Cerebellar nuclear complex (tissue), 1 donor: ENCODE results near the gene PLIN1.
"Not testable (repeated sequence)": the region's sequence is repeated elsewhere in the genome, so short reads cannot be mapped to it uniquely, and the experiment has no call there.

Experiments
- DNase-seq, 2 experiments: peaks; one replicate each; lab custom pipeline; 2025; lab: John Stamatoyannopoulos, UW

PLIN1 gene, protein sequence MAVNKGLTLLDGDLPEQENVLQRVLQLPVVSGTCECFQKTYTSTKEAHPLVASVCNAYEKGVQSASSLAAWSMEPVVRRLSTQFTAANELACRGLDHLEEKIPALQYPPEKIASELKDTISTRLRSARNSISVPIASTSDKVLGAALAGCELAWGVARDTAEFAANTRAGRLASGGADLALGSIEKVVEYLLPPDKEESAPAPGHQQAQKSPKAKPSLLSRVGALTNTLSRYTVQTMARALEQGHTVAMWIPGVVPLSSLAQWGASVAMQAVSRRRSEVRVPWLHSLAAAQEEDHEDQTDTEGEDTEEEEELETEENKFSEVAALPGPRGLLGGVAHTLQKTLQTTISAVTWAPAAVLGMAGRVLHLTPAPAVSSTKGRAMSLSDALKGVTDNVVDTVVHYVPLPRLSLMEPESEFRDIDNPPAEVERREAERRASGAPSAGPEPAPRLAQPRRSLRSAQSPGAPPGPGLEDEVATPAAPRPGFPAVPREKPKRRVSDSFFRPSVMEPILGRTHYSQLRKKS

DNA sequence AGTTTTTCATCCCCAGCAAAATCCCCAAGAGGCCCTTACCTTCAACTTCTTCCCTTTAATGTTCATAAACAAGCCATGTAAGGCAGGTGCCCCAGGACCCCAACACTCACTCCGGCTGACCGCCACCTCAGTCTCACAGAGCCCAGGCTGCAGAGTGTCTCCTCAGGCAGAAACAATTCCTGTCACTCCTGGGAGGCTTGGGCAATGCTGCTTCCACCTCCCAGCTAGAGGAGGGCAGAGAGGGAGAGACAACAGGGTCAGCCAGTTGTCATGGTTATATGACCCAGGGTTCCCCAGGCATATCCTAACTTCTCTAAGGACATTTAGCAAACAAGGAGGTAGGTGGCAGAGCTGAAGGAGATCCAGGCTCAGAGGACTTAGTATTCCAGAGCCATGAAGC lies at the start of gene PLIN1:
TSS of gene PLIN1 (minus strand) at position 156 of the 400 bp plus-strand sequence. CDS start 1,878 bp downstream, outside the sequence.
- no peak for DNase-seq

DNA sequence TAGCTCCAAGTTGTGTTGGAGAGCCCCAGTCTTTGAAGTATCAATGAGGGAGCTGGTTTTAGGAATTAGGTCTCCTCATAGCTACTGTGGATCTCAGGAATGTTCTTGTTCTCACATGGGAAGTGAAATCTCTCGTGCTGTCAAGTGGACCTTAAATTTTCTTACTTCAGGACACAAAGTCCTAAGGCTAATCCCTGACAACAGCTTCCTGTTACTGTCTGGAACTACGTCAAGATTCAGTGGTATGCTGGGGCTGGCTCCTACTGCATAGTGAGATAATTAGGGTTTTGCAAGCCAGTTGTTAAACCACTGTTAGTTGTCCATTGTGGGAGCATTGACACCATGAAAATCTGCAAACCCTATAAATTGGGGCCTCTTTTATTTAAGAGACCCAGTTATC lies 49.1 kb upstream of the PLIN1 start:
- DNase-seq = no peak

DNA sequence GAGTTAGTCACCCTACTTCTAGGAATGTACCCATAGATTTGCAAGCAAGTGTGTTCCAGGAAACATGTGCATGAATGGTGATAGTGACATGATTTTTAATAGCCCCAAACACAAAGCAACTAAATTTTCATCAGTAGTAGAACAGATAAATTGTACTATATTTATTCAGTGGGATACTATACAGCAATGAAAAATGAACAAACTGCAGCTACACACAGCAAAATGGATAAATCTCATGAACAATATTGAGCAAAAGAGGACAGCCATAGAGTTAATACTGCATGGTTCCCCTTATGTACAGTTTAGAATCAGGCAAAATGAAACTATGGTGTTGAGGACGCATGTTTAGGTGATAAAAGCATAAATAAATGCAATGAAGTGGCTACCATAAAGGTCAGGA lies 45.9 kb upstream of the PLIN1 start:
- DNase-seq = no peak

DNA sequence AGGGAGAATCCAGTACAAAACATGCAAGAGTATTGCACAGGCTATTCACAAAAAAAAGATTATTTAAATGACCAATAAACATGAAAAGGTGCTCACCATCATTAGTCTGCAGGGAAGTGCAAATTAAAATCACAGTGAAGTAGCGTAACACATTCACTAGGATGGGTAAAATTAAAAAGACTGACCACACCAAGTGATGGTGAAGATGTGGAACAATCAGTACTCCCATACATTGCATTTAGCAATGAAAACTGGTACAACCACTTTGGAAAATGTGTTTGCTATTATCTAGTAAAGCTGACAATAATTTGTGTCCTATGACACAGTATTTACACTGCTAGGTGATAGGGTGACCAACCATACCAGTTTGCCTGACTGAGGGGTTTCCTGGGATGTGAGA lies 45.5 kb upstream of the PLIN1 start:
- no peak for DNase-seq

DNA sequence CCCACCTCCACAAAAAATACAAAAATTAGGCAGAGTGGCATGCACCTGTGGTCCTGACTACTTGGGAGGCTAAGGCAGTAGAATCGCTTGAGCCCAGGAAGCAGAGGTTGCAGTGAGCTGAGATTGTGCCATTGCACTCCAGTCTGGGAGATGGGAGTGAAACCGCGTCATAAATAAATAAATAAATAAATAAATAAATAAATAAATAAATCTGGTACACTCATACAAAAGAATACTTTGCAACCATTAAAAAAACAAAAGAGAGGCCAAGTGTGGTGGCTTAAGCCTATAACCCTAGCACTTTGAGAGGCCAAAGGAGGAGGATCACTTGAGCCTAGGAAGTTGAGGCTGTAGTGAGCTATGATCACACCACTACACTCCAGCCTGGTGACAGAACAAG lies 43.9 kb upstream of the PLIN1 start:
- DNase-seq = no peak

DNA sequence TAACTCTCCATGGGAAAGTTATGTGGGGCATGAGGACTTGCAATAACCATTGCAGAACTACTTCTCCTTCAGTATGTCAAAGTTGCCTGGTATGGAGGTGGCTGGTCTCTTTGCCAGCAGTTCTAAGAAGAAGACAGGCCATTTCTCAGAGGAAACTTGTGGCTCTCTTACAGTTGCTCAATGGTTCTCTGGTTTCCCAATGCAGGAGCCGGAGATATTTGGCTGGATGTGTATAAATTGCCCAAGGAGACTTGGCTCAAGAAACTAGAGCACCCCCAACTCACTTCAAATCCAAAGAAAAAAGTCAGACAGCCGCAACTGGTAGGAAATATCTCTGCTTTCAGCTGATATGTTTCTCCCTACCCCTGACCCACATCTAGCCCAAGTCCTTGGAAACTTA lies 35.6 kb upstream of the PLIN1 start:
- DNase-seq = no peak

DNA sequence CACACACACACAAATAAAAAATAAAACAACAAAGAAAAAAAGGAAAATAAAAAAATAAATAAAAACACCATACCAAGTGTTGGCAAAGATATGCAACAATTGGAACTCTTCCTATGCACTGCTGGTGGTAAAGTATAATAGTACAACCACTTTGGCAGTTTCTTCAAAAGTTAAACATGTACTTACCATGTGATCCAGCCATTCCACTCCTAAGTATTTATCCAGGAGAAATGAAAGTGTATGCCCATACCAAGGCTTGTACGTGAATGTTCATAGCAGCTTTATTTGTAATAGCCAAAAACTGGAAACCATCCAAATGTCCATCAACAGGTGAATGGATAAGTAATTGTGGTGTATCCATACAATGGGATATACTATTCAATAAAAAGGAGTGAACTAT lies 28.4 kb upstream of the PLIN1 start:
- no peak for DNase-seq

DNA sequence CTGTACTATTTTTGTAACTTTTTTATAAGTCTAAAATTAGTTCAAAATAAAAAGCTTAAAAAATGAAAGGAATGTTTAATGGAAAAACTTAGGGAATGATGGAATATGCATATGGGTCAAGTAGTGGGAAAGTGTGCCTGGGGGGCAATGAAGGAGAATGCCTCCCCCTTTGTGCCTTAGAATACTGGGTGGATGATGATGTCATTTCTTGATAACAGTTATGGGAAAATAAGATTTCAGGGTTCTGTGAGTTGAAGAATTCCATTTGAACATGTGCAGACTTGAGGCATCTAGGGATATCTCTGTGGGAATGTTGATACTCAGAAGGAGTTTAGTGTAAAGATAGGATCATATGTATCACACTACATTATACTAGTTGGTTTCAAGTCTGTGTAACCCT lies 25.2 kb upstream of the PLIN1 start:
- no peak for DNase-seq

DNA sequence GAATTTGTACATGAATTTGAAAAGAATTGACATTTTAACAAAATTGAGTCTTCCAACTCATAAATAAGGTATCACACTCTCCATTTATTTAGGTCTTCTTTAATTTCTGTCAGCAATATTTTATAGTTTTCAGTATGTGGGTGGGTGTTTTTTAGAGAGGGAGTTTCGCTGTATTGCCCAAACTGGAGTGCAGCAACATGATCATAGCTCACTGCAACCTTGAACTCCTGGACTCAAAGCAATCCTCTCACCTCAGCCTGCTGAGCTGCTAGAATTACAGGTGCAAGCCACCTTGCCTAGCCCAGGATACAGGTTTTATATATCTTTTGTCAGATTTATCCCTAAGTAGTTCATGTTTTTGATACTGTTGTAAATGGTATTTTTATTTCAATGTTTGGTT lies 16.0 kb upstream of the PLIN1 start:
- no peak for DNase-seq

DNA sequence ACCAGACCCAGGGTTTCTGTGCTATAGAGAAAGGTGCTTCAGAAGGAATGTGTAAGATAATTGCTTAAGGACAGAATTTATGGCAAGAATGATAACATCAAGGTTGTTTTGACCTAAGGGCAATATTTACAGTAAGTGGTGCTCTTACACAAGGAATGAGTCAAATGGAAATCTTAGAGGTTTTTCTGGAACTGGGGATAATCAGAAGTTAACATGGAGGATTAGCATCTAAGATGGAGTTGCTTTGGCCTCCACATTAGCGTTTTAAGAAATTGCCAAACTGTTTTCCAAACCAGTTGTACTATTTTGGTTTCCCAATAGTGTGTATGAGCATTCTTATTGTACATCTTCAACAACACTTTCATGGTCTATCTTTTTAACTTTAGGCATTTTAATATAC lies 14.5 kb upstream of the PLIN1 start:
- no peak for DNase-seq

DNA sequence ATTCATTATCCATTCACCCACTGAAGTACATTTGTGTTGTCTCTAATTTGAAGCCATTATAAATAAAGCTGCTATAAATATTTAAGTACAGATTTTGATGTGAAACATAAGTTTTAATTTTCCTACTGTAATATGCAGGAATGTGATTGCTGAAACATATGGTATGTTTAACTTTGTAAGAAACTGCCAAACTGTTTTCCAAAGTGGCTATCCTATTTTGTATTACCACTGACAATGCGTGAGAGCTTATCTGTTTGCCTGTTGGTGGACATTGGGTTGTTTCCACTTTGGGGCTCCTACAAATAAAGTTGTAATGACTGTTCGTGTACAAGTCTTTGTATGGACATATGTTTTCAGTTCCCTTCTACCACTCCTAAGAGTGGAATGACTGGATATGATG lies 13.9 kb upstream of the PLIN1 start:
- no peak for DNase-seq

DNA sequence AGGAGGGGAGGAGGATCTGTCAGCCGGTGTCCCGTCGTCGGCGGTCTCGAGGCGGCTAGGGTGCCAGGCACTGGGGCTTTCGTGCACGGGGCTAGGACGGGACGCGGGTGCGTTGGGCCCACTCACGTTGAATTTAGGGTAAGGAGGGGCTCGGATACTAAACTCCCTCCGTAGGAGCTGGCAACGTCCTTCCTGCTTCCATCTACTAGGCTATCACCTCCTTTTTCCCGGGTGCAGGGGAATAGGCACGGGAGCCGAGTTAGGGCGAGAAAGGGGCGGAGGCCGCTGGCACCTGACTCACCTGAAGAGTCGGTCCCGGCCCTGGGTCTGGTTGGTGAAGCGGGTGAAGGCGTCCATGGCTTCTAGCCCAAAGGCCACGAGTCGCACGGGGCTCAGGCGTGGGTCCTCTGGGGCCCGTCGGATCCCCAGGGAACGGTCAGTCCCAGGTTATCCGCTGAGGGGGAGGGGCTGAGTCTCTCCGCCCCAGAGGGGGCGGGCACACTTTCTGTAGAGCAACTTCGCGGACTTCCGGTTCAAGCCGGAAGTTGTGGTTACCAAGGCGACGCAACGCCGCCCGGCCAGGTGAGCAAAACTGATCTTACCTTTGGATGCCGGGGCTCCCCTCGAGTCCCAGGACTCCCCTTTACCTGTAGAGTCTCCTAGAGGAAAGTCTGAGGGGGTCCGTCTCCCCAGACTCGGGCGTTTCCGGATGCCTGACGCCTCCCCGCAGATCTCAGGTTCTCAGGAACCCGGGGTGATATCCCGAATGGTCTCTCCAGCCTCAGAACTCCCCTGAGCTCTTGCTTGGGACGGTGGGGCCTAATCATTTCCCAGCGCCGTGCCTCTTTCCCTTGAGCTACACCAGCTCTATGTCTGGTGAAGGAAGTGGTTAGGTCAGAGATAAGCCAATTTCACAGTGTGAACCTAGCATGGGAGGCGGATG lies 11.4 kb upstream of the PLIN1 start, which contains the start of the genes PEX11A and WDR93:
TSS of gene PEX11A (minus strand) at position 479 of the 943 bp plus-strand sequence. CDS start at position 357, 122 bp downstream.
TSS of gene WDR93 (plus strand) at position 536 of the 943 bp plus-strand sequence. CDS start 10,936 bp downstream, outside the sequence.
- DNase-seq = no peak

DNA sequence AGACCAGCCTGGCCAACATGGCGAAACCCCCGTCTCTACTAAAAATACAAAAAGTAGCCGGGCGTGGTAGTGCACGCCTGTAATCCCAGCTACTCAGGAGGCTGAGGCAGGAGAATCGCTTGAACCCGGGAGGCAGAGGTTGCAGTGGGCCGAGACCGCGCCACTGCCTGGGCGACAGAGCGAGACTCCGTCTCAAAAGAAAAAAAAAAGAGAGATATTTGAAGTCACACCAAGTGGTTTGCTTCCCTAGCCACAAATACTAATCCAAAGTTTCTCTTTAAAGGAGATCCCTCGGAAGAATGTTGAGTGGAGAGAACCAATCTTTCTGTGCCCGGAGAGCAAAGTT lies 10.7 kb upstream of the PLIN1 start:
- DNase-seq = not testable (repeated sequence)

DNA sequence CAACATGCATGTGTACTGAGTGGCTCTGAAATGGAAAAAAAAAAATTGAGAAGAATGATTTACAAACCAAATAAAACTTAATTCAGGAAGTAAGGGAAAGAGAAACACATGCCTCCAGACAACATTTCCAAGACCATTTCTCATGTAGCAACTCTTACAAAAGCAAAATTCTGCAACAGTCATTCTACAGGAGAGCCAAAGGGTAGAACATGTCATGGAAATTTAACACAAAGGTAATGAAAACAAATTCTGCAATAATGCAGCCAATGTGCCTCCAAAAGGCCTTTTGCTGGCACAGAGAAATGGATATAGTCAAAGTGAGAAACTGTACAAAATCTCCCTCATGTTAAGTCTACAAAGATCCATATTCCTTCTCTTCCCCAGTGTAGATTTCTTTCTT lies 7.4 kb upstream of the PLIN1 start:
- DNase-seq = no peak

DNA sequence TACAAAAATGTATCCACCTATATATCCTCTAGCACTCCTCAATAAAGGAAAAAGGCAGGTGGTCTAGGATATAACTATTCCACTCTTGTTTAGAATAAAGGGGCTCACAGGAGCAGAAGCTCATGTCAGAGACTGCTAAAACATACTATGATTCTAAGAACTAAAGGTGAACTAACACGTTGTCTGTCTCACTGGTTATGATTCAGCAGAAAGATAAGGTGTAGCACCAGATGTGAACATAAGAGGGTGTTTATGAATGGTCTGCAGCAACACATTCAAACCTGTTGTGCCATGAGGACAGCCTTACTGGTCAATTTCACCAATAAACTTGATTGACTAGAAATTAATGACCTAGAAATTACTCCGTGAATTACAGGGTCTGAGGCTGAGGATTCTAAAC lies 6.8 kb upstream of the PLIN1 start:
- DNase-seq = no peak

DNA sequence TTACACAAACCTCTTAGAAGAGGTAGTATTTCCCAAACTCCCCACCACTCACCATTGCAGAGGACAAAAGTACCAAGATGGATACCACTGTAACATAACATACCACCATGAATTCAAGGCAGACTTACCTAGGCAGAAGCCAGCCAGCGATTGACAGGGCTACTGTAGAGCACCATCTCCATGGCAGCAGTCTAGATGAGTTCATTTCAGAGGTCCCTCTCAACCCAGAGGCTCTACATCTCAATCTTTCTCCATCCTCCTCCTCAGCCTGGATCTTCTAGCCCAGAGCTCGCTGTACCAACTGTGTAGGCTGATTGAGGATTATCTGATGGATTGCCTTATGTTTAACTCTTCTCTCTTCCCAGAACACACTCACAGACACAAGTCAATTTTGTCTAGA lies 2.0 kb upstream of the PLIN1 start:
- no peak for DNase-seq

DNA sequence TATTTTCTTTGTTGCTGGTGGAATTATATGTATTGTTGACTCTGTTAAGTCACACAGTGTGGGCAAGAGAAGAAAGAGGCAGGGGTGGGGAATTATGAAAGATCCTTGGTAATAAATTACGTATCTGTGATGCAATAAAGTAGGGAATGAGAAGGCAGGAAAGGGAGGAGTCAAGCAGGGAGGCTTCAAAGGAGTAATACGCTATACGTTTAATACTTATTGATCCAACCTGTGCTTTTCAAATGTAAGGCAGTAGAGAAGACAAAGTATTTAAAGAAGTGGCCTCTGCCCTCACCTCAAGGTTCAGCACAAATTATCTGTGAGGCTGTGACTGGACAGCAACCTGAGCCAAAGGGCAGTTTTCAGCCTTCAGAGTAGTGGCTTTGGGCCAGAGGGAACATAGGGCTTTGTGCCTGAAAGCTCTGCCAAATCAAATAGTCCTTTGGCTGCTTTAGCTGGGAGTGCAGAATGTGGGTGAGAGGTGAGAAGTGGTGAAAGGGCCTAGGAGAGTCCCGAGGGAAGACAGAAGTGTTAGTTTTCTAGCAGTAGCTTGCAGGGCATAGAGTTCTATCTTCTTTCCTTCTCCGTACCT lies 1.2 kb upstream of the PLIN1 start:
- no peak for DNase-seq

DNA sequence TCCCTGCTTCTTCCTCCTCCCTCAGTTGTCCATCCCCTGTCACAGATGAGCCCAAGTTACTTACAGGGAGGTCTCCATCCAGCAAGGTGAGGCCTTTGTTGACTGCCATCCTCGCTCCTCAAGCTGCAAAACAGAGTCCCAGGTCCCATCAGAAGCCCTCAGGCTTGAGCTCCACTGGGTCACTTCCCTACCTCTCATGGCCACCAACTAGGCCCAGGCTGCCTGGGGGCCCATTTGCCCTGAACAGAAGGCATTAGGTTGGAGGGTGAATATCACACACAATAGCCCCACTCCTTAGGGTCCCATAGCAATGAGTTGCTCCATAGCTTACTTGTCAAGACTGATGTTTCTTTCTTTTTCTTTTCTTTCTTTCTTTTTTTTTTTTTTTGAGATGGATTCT lies 1.8 kb downstream of the PLIN1 start:
- no peak for DNase-seq

DNA sequence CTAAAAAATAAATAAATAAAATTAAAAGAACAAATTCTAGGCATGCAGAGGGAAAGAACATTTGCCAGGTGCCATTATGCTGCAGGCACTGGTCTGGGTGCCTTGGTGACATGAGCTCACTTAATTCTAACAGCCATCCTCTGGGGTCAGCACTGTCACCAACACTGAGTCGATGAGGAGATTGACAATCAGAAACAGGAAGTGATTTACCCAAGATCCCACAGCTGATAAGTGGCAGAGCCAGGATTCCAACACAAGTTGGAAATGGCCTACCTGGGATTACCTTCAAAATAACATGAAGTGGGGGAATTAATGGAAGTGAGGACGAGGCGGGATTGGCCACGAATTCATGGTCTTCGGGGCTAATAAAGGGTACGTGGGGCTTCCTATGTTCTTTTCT lies 3.6 kb downstream of the PLIN1 start:
- DNase-seq = no peak

DNA sequence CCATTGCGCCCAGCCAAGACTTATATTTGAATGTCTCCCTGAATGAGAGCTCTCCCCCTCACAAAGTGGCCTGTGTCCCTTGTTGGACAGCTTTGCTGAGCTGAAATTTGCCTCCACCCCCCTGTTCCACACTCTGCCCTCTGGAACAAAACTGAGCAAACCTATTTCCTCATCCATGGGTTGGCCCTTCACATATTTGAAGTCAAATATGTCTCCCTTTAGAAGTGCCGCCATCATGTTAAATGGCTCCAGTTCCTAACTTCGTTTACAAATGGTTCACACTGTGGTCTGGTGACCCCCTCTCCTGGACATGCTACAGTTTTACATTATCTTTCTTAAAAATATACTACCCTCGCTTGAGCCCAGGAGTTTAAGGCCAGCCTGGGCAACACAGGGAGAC lies 4.6 kb downstream of the PLIN1 start:
- no peak for DNase-seq

DNA sequence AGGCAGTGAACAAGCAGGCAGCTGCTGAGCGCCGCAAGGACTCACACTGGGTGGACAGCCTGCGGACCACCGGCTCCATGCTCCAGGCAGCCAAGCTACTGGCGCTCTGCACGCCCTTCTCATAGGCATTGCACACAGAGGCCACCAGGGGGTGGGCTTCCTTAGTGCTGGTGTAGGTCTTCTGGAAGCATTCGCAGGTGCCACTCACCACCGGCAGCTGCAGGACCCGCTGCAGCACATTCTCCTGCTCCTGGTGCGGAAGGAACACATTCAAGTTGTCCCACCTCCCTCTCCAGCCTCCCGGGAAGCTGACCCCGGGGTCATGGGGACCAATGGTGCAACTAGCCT lies 6.0 kb downstream of the PLIN1 start:
- no peak for DNase-seq
